HG03175 (cell line): ENCODE data around the gene PDZD8.

Source experiments
- ATAC-seq: cut with Tn5 transposase; IDR thresholded peaks from one replicate; pipeline ENCODE4 v1.9.1; 2021; ENCODE audit warnings: mild to moderate bottlenecking, moderate library complexity; ENCODE audit not compliant: unreplicated experiment

Gene PDZD8

GRCh38 chr10:117391436-117392205 is 16.4 kb upstream of the PDZD8 start:
- no peak for ATAC-seq

GRCh38 chr10:117390420-117390819 is 15.2 kb upstream of the PDZD8 start:
- no peak for ATAC-seq

DNA sequence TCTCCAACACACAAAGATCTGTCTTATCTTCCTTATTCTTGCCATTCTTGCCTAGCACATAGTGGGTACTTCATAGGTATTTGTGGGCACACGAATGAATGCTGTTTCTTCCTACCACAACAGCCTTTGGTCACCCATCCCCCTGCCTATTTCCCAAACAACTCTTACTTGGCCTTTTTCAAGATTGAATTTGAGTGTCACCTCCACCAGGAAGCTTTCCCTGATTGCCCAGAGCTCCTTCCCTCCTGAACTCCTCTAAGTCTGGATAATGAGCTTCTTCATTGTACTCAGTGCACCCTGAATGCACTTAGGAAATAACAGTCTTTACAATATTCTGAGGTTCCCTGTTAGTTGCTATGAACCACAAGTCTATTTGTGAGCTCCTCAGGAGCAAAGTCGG is 11.6 kb upstream of the PDZD8 start:
- no peak for ATAC-seq

DNA sequence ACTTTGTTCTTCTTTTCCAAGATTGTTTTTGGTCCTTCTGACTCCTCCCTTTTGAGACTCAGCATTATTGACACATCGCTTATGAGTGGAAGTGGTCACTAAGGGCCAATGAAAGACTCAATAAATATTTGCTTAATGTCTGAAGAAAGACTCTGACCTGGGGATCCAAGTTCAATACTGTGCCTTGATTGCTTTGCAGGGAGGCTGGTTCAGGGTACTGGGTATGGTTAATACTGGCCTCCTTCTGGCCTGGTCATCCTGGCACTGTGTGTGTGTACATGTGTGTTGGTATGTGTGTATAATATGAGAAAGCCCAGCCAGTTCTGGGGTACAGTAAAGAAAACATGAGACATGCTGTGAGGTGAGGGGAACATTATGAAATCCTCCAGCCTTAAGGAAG is 7.6 kb upstream of the PDZD8 start:
- no peak for ATAC-seq

DNA sequence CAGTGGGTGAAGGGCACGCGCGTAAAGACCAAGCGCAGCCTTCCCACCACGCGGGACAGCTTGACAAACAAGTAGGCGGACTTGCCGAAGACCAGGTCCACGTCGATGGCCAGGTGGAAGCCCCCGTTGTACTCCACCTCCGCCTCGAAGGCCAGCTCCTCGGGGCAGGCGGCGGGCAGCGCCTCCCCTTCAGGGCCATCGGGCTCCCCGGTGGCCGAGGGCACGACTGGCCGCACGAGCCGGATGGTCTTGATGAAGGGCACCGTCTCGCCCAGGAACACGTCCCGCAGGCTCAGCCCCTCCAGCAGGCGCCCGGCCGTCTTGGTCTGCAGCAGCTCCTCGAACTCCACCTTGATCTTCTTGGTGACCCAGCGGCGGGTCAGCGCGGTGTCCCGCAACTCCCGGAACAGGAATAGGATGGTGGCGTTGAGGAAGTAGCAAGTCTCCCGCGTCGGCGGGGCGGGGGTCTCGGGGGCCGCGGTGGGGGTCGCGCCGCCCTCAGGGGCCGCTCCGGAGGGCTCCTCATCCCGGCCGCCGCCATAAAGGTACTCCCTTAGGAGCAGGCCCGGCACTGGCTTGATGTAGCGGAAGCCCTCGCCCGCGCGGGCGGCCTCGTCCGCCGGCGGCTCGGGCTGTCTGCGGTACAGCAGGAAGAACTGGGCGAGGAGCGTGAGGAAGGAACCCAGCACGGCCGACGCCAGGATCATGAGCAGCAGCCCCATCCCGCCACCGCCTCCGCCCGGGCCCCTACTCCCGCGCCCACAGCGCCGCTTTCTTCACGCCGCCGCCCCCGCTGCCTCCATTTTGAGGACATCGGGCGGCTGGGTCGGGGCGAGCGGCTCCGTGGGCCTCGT is 507 bp downstream of the PDZD8 start:
- ATAC-seq, result peak; percentile 28

DNA sequence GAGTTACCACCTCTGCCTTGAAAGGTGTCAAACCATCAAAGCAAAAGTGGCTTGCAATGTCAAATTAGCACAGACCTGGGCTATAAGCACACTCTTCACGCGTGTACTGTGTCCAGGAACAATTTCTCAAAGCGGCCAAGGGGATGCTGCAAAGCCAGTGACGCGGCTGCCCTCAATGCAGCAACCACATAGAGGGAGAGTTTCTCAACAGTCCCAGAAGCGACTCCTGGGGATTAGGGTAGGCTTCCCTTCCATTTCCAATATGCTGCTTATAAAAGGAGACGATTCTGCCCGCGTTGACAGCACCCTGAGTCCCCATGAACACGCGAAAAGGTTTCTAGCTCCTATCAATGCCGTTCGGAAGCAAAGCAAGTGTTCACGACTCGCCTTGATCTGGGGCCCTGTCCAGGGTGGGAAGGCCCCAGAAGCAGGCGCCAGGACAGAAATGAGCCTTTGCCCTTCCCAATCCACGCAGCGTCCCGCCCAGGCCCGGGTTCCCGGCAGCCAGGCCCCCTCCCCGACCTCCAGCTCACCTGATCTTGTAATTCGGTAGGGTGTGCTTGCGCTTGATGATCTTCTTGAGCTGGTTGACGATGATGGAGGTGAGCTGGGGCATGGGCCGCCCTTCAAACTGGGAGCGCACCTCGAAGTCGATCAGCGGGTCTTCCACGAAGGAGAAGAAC is 1.3 kb downstream of the PDZD8 start:
- no peak for ATAC-seq

- no peak for ATAC-seq
Measured at GRCh38 chr10:117370205-117370604, 5.0 kb downstream of the PDZD8 start.

- ATAC-seq, result no peak
Measured at GRCh38 chr10:117367718-117368117, 7.5 kb downstream of the PDZD8 start.

DNA sequence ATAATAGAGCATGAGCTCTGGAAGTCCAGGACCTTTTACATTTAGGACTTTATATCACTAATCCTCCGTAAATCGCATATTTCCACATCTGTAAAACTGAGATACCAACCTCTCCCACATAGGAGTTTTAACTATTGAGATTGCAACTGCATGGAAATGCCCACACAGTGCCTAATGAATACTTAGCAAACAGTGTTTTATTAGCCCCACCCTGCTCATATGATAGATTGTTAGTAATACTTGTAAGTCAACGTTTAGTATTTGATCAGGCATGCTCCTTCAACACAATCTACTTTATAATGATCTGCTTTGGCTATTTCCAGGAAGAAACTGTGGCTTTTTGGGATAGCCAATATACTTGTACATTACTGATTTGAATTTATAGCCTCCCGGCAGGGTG is 8.5 kb downstream of the PDZD8 start:
- ATAC-seq, result no peak

- peak; percentile 43 for ATAC-seq
Measured at GRCh38 chr10:117365612-117366011, 9.6 kb downstream of the PDZD8 start.

DNA sequence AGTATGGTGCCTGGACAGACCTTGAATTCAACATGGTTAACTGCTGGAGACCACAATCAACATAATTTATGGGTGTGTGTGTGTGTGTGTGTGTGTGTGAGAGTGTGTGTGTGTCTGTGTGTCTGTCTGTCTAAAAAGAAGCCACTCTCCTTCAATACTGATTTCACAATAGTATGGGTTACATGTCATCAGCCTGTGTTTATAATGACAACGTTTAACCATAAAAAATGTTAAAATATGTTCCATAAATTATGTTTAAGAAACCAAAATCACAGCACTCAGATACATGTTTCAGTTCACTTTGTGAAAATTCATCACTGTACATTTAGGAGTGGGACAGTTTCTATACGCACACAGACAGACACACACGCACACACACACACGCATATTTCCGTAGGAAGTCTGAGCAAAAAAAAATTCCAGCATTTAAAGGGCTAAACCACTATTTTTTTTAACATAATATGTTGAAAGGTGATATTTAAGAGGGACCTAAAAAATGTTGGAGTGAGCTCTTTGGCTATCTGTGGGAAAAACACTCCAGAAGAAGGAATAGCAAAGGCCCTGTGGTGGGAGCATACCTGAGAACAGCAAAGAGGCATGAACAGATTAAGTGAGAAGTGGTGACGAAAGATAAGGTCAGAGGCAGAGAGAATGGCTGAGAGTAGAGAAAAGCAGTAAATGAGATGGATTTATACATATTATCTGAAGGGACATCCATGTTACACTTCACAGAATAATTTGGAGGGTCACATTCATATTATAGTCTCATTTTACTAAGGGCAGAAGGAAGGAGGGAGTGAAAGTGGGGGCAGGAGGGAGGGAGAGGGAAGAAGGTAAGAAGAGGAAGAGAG is 10.9 kb downstream of the PDZD8 start:
- ATAC-seq, result no peak

- peak; percentile 52 for ATAC-seq
Measured at GRCh38 chr10:117363028-117363427, 12.2 kb downstream of the PDZD8 start.

- no peak for ATAC-seq
Measured at GRCh38 chr10:117362313-117362712, 12.9 kb downstream of the PDZD8 start.

DNA sequence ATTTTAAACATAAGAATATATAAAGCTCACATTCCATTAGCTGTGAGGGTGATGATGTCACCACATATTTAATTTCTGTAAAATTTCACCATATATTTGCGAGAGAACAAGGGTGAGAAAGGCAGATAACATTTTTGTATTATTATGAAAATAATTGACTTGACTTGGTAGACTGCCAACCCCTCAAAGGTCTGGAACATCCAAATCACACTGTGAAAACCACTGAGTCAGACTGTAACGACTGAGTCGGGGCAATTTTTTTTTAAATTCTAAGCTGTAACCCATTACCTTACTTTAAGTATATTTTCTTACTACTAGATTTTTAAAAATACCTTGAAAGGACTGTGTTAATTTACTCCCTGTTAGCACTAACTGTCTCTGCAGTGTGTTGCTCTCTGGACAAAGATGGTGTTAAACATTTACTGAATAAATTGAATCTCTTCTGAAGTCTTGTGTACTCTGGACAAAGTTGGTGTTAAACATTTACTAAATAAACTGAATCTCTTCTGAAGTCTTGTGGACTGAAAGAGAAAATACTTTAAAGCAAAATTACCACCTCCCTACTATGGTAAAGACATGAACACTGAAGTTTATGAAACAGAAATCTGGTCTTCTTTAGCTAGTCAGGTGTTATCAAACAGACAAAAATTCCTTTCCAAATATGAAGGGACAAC is 14.1 kb downstream of the PDZD8 start:
- ATAC-seq, result peak; percentile 66

DNA sequence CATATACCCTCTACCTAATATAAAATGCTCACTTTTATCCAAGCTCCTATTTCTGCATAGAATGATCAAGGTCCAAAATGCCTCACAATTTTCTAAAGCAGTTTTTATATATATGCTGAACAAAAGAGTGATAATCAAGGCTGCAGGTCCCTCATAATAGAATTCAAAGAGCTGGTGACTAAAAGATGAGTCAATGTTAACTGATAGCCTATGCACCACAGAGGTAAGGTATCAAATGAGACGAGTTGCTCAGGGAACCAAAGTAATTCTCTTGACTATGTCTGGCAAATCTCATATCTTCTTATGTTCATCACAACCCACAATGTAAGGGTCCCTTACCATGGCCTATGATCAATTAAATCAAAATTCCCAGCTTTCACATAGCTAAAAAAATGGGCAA is 15.2 kb downstream of the PDZD8 start:
- no peak for ATAC-seq

DNA sequence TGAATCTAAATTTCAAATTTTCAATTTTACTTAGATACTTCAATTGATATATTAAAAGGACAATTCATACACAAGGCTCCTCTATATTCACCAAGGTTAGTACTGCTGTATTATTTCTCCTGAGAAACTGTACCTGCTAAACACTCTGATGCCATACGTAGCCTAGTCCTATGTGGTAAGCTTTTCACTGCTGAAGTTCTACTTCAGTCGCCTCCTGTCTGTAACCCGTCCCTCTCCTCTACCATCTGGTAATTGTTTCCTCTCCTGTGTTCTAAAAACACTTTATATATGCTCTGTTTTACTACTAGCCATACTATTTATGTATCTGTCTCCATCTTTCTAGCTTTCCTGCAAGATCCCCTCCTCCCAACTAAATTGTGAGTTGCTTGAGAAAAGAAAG is 20.2 kb downstream of the PDZD8 start:
- ATAC-seq, result no peak

- ATAC-seq, result no peak
Measured at GRCh38 chr10:117353684-117354083, 21.6 kb downstream of the PDZD8 start.

DNA sequence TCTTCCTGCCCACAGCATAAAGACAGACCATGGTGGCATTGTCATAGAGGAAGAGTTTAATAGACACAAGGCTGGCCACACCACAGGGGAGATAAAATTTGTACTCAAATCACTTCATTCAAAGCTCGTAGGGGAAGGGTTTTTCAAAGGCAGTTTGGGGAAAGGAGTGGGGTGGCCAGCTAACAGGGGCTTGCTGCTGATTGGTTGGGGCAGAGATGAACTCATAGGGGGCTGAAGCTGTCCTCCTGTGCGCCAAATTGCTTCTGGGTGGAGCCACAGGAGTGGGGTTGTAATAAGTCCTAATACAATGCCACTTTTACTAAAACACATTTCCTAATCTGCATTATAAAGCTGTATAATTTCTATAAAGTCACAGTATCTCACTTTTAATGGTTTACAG is 22.5 kb downstream of the PDZD8 start:
- no peak for ATAC-seq

GRCh38 chr10:117351996-117352395 is 23.2 kb downstream of the PDZD8 start:
- ATAC-seq, result no peak

- ATAC-seq, result no peak
Measured at GRCh38 chr10:117351558-117351957, 23.7 kb downstream of the PDZD8 start.
